ENCODE data around the gene FBXL16. TPM values are rescaled to one million over a fixed set of nuclear protein-coding genes. Genes with fewer than 3 reads are reported as not detected.
A peak's percentile ranks its signal among the peaks of the same experiment; 100 is the strongest.

Gene FBXL16, protein sequence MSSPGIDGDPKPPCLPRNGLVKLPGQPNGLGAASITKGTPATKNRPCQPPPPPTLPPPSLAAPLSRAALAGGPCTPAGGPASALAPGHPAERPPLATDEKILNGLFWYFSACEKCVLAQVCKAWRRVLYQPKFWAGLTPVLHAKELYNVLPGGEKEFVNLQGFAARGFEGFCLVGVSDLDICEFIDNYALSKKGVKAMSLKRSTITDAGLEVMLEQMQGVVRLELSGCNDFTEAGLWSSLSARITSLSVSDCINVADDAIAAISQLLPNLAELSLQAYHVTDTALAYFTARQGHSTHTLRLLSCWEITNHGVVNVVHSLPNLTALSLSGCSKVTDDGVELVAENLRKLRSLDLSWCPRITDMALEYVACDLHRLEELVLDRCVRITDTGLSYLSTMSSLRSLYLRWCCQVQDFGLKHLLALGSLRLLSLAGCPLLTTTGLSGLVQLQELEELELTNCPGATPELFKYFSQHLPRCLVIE
- 0.22 TPM in 1 of 2 replicates, not detected in the other for total RNA-seq
- polyA plus RNA-seq: 0.07 and 0.18 TPM in 2 replicates
- polyA plus RNA-seq (2011; cell fraction: cytosol; rRNA removed): 0.07 and 0.08 TPM in 2 replicates
- 0.04 and 0.06 TPM in 2 replicates for polyA plus RNA-seq (2011; cell fraction: nucleus; rRNA removed)
- polyA plus RNA-seq (2012): 0.79 and 1.7 TPM in 2 replicates
- not detected in 2 replicates for polyA minus RNA-seq
- polyA minus RNA-seq (2011; cell fraction: cytosol; rRNA and poly(A)+ RNA removed): 18.2 TPM
- polyA minus RNA-seq (2011; cell fraction: nucleus; rRNA and poly(A)+ RNA removed): 0.24 TPM in 1 of 2 replicates, not detected in the other
- percentile 6 among the genes with signal in this experiment for Bru-seq, nascent RNA
- percentile 21 among the genes with signal in this experiment for BruChase-seq, experiment 1, labeled RNA remaining after a 6-hour chase
- percentile 17 among the genes with signal in this experiment for BruChase-seq, experiment 2, labeled RNA remaining after a 2-hour chase
- long read RNA-seq: 0 reads

DNA sequence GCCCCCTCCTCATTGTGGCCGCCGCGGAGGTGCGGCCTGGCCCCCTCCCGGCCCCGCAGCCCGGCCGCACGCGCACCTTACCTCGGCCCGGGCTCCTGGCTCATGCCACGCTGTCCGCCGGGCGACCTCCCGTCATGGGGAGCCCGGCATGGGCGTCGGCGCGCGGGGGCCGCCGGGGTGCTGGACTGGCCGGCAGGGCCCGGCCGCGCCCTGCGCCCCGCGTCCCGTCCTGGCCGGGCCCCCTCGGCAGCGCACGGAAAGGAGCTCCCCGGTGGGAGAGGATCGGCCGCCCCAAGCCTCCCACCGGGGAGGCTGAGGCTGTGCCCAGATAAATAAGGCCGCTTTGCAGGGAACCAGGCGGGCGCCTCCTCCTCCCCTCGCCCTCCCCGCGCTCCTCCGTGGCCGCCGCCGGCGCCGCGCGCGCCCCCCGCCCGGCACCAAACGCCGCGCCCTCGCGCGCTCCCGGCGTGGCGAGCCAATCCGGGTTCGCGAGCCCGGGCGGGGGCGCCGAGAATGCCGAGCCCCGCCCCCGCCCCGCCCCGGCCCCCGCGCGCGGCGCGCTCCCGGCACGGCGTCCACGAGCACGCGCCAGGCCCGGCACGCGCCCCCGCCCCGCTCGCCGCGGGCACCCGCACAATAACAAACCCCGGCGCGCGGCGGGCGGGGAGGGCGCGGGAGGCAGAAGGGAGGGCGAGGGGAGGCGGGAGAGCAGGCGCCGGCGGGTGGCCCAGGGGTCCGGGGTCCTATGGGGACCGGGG lies at the start of gene FBXL16:
TSS of gene FBXL16 (minus strand) at position 371 of the 758 bp plus-strand sequence. CDS start 8,396 bp downstream, outside the sequence.
- H3K9me3 ChIP-seq (replicated peaks; ENCODE audit: control insufficient read depth, insufficient read depth, low read length): no peaks in the 10 kb centered on the region
- H3K9ac ChIP-seq (replicated peaks; ENCODE audit: extremely low read depth, insufficient read depth, low read length): no peak within 1 kb of the TSS
- no peak within 1 kb of the TSS for H3K4me2 ChIP-seq (ENCODE audit: insufficient read depth, low read length)
- H3K9me1 ChIP-seq (replicated peaks; ENCODE audit: control insufficient read depth, extremely low read depth, insufficient read depth, low read length): no peaks in the 10 kb centered on the region
- CTCF ChIA-PET: interaction anchor here (1.3 kb wide), 1 partner anchor 10 kb away, joined by 5 read pairs; the partner anchor contains the start of gene METRN
- peaks cover 38 to 39% of the 10 kb centered on the region in 2 experiments for H3K27me3 ChIP-seq (ENCODE audit: control insufficient read depth in 2 of 2, insufficient read depth in 2 of 2, low read length in 2 of 2)
- no peaks in the 10 kb centered on the region for H4K20me1 ChIP-seq (replicated peaks; ENCODE audit: control insufficient read depth, extremely low read depth, insufficient read depth, low read length)
- dilution Hi-C loops (cut with MboI; ENCODE audit: extremely low pct_ligation_motif_present, low sequenced_read_pairs): no loop called here
- TF ChIP-seq EZH2 (IDR thresholded peaks at IDR 0.05; ENCODE audit: borderline replicate concordance, low read depth, low read length, severe bottlenecking) (peak; percentile 8), POLR2AphosphoS5 (IDR thresholded peaks at IDR 0.05; ENCODE audit: insufficient read depth, low read depth, low read length) (no peak), MYC (IDR thresholded peaks at IDR 0.05; ENCODE audit: low read depth, low read length) (no peak), JUN (IDR thresholded peaks at IDR 0.05; ENCODE audit: borderline replicate concordance, insufficient read depth, insufficient read length, low read depth) (no peak)
- BruUV-seq (replicated peaks): no TSS peak
- H3K4me1 ChIP-seq (ENCODE audit: control insufficient read depth, extremely low read depth, insufficient read depth, low read length): no peaks in the 10 kb centered on the region
- intact Hi-C loops (cut with micrococcal nuclease): no loop called here
- no peak within 1 kb of the TSS for H2AFZ ChIP-seq (ENCODE audit: low read depth, low read length)
- no peaks in the 10 kb centered on the region for H3K79me2 ChIP-seq (ENCODE audit: control insufficient read depth, insufficient read depth, low read length)
- DNase-seq (ENCODE audit: low read depth, low spot score) (no peak), FAIRE-seq (no peak)
- H3K4me3 ChIP-seq (replicated peaks in 1 of 3; ENCODE audit: insufficient read depth in 1 of 3, low read depth in 1 of 3, low read length in 3 of 3): no peak within 1 kb of the TSS
- H3K27ac ChIP-seq (ENCODE audit: insufficient read depth, low read depth, low read length): no peak within 1 kb of the TSS
- no peaks in the 10 kb centered on the region for H3K36me3 ChIP-seq (ENCODE audit: control insufficient read depth in 2 of 2, extremely low read depth in 1 of 2, insufficient read depth in 2 of 2, low read length in 2 of 2)
- POLR2A ChIA-PET: interaction anchor here (0.6 kb wide), 1 partner anchor 363 kb away, joined by 6 read pairs; no protein-coding TSS in a partner anchor
